NCI-H226 (cell line): ENCODE data around the gene UBR4.

Source experiments
- DNase-seq: peaks from one replicate; pipeline ENCODE4 v3.0.0-alpha.2; 2015

Gene UBR4

DNA sequence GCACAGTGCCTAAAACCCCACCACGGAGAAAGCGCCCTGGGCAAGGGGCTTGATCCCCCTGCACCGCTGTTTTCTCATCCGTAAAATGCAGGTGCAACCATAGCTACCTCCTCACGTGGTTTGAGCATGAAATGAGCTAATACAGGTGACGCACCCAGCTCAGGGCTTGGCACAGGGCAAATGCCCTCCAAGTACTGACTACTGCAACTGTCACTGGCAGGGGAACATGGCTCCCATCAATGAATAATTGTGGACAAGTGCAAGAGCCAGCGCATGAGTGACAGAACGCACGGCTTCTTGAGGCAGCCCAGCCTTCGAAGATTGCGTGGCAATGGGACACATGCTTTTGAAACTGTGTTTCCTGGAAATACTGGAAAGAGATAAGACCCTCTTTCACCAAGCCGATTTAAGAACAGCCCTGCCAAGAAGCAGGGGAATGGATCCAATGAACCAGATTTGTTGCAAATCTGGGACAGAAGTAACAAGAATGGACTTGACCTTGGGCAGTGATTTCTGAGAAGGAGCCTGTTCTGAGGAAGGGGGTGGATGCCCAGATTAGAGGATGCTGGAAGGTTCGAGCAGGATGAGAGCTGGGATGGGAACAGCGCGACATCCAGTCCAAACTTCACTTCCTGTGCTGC lies 160.8 kb downstream of the UBR4 start:
- no peak for DNase-seq

DNA sequence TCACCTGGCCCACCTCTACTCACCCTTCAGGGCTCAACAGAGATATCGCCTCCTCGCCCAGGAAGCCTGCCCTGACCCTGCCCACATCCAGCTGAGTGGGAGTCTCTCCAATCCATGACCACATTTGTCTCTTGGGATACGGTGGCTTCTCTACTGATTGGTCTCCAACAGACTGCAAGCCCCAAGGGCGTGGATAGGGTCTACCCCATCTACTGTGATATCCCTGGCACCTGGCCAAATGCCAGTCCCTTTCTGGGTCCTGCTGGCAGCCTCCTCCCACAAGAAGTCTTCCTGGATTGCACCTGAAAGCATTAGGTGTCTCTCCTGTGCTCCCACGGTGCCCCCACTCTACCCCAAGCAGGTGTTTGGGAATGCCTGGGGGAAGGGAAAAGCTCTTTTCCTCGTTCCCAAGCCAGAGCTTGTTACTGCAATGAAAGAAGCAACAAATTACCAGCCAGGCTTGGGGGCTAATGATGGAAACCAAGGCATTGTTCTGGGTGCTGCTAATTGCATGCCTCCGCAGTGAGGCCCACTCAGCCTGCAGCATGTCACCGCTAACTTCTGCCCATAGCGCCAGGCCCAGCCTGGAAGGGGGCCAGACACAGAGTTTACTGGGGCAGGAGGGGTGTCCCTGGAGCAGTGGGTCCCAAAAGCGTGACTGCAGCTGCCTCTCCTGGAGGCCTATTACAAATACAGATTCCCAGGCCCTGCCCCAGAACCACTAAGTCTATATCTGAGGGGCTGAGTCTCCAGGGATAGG lies 162.9 kb downstream of the UBR4 start:
- DNase-seq, result no peak

DNA sequence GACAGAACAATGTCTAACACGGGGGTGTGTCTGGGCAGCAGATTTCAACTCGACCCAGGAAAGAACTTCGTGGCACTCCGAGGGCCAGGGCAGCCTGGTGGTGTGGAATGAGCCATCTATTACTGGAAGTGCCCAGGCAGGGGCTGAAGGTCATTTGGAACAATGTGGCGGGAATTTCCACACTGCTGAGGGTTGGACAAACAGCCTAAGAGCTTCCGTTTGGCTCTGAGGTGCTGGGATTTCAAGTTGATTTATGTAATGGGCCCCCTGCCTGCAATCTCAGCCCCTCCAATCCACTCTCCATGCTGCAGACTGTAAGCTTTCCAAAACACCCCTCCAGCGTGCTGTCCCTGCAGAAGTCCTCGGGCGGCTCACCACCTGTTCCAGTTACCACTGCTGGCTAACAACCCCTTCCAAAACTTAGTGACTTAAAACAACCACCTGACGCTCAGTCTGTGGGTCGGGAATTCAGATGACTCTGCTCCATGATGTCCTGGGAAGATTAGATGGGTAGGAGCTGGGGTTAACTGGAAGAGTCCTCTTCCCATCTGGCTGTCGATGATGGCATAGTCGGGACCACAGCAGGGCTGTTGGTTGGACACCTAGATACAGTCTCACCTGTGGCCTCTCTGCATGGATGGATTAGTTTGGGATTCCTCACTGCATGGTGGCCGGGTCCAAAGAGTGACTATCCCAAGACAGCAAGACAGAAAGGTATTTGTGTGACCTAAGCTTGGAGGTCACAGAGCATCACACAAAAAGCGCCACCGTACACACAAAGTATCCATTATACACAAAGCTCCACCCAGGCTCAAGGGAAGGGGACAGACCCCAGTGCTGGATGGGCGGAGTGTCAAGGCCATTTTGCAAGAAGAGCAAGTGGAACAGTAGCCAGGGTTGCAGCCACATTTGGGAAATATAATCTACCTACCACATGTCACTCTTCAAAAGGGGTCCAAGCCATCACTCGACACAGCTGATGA lies 163.9 kb downstream of the UBR4 start:
- no peak for DNase-seq

DNA sequence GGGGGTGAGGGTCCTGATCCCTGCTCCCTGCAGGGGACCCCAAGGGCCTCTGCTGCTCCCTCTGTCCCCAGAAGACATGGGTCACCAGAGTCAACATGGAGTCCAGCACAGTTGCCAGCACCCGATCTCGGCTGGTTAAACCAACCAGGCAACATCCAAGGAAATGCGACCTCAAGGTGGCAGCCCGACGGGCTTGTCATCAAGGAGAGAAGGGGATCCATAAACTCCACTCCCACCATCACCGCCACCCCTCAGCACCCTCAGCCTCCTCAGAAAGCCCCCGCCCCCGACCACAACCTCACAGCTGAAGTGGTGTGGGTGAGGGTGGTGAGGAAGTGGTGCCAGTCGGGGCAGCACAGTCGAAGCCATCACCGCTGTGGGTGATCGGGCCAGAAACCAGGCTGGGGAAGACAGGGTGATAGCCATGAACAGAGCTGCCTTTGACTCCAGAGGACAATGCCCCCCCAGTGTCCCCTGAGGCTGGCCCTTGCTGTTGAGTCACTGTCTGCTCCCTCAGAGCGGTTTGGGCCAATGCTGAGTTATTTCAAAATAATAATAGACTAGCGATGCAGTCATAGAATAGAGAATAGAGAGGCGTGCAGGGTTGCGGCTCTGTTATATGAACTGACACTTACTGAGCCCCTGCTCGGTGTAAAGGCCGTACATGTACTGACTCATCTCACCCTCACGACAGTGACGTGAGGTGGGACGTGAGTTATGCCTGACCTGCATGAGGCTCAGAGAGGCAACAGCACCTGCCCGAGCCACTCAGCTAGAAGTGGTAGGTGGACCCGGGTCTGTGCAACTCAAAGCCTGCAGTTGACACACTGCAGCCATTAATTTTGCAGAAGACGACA lies 164.9 kb downstream of the UBR4 start:
- DNase-seq, result no peak

DNA sequence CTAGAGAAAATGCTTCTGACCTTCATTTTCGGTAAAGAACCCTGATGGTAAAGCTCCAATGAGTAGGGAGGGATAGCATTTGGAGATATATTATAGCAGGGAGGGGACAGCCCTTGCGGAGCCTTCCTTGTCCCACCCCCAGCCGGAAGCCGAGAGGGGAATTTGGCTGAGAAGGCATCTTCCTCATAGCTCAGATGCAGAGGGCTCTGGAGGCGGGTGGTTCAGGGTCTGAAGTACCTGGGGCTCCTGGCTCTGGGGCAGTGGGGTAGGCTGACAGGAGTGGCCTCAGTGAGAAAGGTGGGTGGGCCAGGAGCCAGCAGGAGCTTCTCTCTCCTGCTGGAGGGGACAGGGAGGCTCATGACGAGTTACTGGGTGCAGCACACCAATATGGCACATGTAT lies 165.6 kb downstream of the UBR4 start:
- no peak for DNase-seq

DNA sequence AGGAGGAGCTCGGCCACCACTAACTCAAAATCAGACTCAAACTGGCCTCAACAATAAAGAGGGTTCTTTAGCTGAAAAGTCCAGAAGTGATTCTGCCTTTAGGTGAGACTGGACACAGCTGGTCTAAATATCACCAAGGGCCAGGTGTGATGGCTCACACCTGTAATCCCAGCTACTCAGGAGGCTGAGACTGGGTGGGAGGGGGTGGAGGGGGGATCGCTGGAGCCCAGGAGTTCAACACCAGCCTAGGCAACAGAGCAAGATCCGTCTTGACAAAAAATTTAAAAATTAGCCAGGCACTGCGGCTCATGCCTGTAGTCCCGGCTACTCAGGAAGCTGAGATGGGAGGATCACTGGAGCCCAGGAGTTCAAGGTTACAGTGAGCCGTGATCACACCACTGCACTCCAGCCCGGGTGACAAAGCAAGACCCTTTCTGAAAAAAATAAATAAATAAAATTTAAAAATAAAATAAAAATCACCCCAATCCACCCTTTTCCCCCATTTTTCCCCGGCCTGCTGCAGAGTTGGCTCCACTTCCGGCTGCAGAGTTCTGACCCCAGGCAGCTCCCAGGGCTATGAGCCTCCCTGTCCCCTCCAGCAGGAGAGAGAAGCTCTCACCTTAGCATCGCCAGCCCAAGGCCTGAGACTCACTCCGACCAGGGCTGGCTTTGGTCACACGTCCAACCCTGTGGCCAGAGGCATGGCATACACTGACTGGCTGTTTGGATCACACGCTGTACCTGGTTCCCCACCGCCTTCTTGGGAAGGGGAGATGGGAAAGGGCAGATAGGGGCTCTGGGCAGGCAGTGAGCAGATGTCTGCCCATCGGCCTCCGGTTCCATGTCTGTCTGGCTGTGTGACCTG lies 166.3 kb downstream of the UBR4 start:
- DNase-seq, result no peak

DNA sequence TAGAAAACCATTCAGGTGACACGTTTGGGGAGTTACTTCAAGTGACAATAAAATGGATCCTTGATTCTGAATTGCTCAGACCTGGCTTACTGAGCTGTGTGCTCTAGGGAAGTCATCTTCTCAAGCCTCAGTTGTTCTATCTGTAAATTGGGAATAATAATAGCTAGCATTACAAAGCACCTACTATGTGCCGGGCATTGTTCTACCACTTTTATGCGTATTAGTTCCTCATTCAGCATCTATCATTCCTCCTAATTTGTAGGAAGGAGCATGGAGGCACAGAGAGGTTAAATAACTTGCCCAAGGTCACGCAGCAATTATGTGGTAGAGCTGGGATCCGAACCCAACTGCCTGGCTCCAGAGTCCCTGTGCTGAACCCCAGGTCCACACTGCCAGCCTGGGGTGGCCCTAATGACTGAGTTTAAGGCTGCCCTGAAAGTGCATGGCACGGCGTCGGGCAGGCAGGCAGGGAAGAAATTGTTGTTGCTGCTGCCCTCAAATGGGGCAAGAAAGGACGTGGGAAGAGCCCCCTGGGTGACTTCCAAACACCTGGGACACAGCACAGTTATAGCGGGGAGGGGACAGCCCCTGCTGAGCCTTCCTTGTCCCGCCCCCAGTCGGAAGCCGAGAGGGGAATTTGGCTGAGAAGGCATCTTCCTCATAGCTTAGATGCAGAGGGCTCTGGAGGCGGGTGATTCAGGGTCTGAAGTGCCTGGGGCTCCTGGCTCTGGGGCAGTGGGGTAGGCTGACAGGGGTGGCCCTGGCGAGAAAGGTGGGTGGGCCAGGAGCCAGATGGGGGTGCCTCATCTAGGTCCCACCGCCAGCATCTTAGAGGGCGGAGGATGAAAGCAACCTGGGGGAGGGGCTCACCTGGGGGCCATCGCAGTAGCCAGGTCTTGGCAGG lies 167.1 kb downstream of the UBR4 start:
- no peak for DNase-seq

DNA sequence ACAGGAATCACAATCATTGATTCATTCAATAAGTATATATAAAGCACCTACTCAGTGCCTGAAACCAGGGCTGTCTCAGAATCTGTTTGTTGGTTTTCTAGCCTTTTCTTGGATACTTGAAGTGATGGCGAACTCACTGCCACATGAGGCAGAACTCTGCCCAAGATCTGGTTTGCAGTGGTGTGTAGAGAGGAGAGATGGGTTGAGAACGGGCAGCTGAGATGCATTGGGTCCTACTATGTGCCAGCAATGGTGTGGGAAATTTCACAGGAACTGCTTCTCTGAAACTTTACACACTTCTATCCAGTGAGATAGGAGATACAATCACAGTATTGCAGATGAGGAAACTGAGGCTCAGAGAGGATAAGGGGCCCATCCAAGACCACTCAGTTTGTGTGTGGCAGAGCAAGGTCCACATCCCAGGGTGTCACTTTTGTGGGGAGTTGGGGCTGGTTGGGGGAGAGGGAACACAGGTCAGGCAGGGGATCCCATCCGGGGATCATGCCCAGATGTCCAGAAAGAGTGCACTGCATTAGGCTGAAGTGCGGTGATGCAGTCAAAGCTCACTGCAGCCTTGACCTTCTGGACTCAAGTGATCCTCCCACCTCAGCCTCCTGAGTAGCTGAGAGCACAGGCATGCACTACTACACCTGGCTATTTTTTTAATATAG lies 169.9 kb downstream of the UBR4 start:
- DNase-seq, result no peak

DNA sequence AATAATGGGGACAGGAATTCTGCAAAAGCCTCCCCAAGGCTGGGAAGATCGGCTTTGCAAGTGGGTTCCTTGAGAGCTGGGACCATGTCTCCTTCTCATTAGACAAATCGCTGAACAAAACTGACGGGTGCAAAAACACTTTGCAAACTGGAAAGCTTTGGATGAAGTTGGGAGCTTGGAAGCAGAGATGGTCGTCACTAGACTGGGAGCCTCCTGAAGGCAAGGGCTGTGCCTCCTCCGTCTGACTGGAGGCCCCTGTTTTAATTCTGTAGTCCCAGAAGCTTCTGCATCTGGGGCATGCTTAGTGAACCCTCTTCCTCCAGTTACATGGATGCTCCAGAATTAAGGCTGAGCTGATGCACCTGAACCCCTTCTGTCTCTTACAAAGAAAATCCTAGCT lies 171.3 kb downstream of the UBR4 start:
- DNase-seq, result no peak

DNA sequence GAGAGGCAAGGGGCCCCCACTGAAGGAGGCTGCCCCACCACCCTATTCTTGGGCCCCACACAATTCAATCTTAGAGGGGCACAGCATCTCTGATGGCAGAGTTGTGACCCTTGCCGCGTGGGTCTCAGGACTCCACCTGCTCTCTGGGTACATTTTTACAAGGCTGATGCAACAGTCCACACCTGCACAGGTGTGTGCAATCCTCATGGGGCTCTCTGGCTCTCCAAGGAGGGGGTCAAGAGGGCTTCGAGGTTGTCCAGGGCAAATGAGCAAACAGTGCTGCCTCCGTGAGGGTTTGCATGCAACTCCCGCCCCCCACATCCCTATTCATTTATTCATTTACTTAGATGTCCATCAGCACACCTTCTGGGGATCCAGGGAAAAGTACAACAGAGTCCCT lies 172.0 kb downstream of the UBR4 start:
- DNase-seq, result no peak

DNA sequence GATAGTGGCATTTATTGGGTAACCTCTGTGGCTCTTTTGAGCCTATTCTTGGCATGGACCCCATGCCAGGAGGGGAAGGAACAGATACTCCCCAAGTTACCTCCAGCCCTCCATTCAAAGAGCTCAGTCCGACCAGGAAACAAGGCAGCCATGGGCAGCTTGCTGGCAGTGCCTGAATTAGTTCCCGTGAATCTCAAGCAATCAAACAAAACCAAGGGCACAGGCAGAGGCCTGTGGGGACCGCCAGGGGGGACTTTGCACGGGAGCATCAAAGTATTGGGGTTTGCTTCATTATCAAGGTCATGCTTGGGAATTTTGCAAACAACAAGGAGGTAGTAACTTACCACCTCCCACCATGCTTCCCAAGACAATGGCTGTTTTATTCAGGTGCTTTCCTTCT lies 172.4 kb downstream of the UBR4 start:
- DNase-seq, result no peak

DNA sequence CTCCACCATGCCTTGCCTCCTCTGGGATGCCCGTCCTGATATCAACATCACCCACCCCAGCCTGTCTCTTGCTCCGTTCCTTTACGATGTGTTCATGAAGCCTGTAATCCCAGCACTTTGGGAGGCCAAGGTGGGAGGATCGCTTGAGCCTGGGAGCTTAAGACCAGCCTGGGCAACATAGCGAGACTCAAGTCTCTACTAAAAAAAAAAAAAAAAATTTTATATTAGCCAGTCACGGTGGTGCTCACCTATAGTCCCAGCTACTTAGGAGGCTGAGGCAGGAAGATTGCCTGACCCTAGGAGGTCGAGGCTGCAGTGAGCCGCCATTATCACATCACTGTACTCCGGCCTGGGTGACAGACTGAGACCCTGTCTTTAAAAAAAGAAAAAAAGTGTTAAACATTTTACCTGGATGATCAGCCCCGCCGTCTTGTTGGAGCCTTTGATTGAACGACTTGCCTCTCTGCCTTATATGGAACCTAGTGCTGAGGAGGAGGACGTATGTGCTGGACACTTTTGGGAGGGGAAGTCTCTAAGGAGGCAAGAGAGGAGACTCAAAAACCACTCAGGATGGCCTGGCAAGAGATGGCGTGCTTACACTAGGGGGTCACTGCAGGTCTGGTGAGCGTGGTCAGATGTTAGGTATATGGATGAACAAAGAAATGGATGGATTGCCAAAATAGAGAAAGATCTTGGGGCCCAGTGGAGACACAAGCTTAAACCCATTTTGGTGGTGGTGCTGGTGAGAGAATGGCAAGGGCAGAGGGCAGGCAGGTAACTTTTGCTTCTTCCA lies 173.1 kb downstream of the UBR4 start:
- DNase-seq, result no peak

DNA sequence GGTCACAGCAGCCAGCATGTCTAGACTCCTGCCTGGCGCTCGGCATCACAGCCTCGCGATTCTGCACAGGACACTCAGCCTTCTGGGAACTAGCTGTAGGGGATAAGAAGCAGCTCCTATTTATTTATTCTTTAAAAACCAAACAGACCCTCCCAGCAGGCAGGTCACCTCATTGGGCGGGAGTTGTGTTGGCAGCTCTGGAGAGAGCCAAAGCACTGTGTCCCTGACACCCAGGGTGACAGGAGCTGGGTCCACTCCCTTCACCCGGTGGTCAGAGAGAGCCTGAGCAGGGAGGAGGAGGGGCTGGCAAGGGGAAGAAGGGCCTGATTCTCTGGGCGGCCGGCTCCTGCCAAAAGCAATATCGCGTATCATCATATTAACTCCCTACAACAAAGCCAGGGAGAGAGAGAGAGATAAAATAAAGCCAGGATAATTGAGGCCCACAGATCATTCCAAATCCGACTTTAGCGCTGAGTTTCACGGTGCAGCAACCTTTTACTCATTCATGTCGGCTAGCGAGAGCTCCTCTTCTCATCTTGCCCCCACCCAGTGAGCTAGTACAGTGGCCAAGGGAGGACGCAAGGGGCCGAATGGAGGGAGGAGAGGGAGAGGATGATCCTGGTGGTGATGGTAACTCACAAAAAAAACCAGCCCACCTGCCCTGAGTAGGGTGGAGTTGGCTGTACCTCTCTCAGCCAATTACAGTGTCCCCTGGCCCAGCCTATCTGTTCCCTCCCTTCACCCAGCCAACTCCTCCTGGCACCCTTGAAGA lies 173.8 kb downstream of the UBR4 start:
- DNase-seq, result no peak

DNA sequence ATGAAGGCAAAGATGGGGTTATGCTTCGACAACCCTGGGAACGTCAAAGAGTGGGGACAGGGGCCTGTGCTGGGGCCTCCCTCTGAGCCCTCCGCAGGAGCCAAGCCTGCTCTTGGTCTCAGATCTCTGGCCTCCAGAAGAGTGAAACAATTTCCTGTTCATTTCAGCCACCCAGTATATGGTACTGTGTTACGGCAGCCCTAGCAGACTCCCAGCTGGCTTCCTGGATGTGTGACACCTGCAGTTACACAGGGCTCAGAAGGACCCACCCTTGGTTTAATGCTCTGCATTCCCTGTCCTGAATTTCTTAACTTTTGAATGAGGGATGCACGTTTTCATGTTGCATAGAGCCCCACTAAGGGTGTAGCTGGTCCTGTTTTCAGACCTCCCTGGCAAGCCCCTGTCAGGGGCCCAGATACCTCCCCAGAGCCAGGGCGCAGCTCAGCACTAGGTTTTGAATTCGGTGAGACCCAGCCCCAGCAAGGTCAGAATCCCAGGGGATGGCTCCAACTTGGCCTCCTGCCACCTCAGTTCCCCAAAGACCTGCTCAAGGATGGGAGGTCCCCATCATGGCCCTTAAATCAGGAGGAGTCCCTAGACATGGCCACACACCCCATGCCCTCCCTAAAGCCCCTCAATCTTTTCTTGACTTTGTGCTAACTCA lies 174.6 kb downstream of the UBR4 start:
- no peak for DNase-seq

DNA sequence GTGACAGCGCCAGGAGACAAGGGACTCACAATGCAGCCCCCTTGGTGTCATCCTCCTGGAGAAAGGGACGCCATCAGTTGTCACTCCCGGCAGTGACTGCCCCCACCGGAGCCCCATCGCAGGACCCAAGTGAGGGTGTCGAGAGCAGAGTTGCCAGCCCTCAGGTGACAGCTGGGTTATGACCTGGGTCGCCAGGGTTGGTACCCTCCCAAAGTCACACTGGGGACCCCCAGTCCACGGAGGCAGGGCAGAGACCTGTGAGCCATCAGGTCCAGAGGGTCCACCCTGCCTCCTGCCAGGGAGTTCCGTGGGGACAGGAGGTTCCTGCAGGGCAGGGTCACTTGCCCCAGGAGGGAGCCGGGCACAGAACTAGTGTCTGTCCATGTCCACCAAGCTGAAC lies 175.3 kb downstream of the UBR4 start:
- DNase-seq, result no peak

DNA sequence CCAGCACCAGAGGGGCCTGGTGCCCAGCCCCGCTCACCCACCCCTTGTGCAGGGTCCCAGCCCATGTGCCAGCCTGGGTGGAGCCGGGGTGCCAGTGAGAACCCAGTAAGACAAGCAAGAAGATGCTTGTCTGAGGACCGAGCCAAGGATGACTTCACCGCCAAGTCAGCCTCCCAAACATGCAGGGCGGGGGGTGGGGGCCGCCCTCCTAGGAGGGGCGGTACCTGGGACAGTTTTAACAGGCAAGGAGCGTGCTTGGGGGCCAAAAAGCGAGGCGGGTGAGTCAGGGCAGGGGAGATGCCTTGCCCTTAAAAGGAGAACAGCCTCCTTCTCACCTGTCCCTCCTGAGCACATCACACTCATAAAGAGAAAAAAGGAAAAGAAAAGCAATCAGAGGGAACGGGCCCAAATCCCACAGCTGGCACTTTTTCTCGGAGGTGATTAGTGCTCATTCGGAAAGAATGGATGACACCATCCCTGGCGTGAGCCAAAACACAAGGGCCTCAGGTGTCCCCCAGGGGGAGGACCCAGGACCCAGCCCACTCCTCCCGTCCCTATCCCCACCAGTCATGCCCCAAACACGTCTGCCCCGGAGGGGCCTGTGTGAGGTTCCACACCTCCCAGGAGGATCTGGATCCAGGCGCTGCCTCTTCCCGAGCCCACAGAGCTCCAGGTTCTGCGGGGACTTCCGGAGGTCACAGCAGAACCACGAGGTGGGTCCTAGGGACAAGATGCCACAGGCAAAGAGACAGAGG lies 176.0 kb downstream of the UBR4 start:
- peak; percentile 74 for DNase-seq

DNA sequence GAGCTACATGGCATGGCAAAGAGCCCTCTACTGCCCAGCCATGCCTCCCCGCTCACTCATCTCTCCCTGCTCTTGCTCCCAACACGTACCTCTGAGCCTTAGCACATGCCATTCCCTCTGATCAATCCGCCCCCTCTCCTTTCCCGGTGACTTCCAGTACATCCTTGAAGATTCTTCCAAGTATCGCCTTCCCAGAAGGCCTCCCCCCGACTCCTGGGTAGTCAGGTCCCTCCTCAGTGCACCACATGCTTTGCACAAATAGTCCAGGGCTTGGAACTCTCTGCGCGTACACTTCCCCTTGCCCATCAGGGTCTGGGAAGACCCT lies 176.6 kb downstream of the UBR4 start:
- no peak for DNase-seq
